GM12878 (cell line): ENCODE measurements around the gene AKAP12. TPM values are rescaled to one million over a fixed set of nuclear protein-coding genes. Genes with fewer than 3 reads are reported as not detected.

Experiments used
- ATAC-seq: fragments of 200-7000 bp; cut with Tn5 transposase; 3 replicates; pipeline ENCODE4 v1.9.1; 2020; ENCODE audit warnings: mild to moderate bottlenecking, moderate library complexity
- BruUV-seq: library from RNA; stranded (reverse); fragments of 400-500 nt; replicated peaks from 2 replicates; lab custom pipeline; 2021; lab: Mats Ljungman, UMichigan
- CTCF ChIA-PET: fragments of 300-600 bp; sonication (Branson Sonifier 250); formaldehyde crosslinking; extraction: SDS; loops from one replicate; lab custom pipeline; 2021; ENCODE audit warnings: inconsistent platforms; lab: Yijun Ruan, JAX
- POLR2A ChIA-PET: fragments of 350-600 bp; formaldehyde crosslinking; extraction: SDS; loops from one replicate; lab custom pipeline; 2021; ENCODE audit warnings: inconsistent platforms; lab: Charles Lee
- RAD21 ChIA-PET: fragments of 300-600 bp; sonication (Branson Sonifier 250); formaldehyde crosslinking; loops from one replicate; lab custom pipeline; 2023; ENCODE audit warnings: antibody characterized with exemption; ENCODE audit not compliant: unreplicated experiment; lab: Charles Lee
- SMC1A ChIA-PET: fragments of 300-600 bp; sonication (Branson Sonifier 250); formaldehyde crosslinking; loops from one replicate; lab custom pipeline; 2023; ENCODE audit not compliant: unreplicated experiment, uncharacterized antibody; lab: Charles Lee
- DNase-seq: peaks from one replicate; pipeline ENCODE4 v3.0.0-alpha.2; 2011; ENCODE audit warnings: low read depth, low spot score
- FAIRE-seq: peaks from 3 replicates; lab custom pipeline; 2011; peaks lifted over from hg19 to GRCh38; lab: Jason Lieb, UNC
- H2AFZ ChIP-seq: 2 replicates; pipeline ENCODE4 v1.6.0; 2011; ENCODE audit warnings: low read depth, low read length, control low read depth; ENCODE audit not compliant: control insufficient read depth
- H3K27ac ChIP-seq: 2 replicates; pipeline ENCODE4 v1.5.1; 2011; ENCODE audit warnings: control low read depth; ENCODE audit not compliant: control insufficient read depth, insufficient read depth
- H3K27me3 ChIP-seq, 2 experiments: replicated peaks in 1 of 2; 2 replicates each; pipeline versions ENCODE4 v1.6.0 to v1.6.1; 2011; ENCODE audit warnings: low read length in 1 of 2; ENCODE audit not compliant: control insufficient read depth in 2 of 2, insufficient read depth in 2 of 2
- H3K36me3 ChIP-seq, 2 experiments: 2 replicates each; pipeline ENCODE4 v1.5.1; 2011; ENCODE audit warnings: low read length in 1 of 2; ENCODE audit not compliant: control insufficient read depth in 2 of 2, insufficient read depth in 2 of 2
- H3K4me1 ChIP-seq: 2 replicates; pipeline ENCODE4 v1.6.1; 2011; ENCODE audit warnings: mild to moderate bottlenecking, low read length, moderate library complexity, mixed read lengths; ENCODE audit not compliant: control insufficient read depth, insufficient read depth
- H3K4me2 ChIP-seq: 2 replicates; pipeline ENCODE4 v1.6.0; 2011; ENCODE audit warnings: control low read depth; ENCODE audit not compliant: control insufficient read depth, insufficient read depth
- H3K4me3 ChIP-seq: fragments of 200-600 bp; sonication (generic); 2 replicates; pipeline ENCODE4 v1.5.1; 2016
- H3K79me2 ChIP-seq: 2 replicates; pipeline ENCODE4 v1.6.0; 2011; ENCODE audit warnings: low read length; ENCODE audit not compliant: control insufficient read depth, insufficient read depth
- H3K9ac ChIP-seq: 2 replicates; pipeline ENCODE4 v1.8.0; 2011; ENCODE audit warnings: low read length, control low read depth, mixed read lengths; ENCODE audit not compliant: control insufficient read depth, insufficient read depth
- H3K9me3 ChIP-seq: replicated peaks from 3 replicates; pipeline ENCODE4 v1.5.1; 2011; ENCODE audit warnings: mild to moderate bottlenecking, low read length; ENCODE audit not compliant: control insufficient read depth, insufficient read depth
- H4K20me1 ChIP-seq: 2 replicates; pipeline ENCODE4 v1.6.0; 2011; ENCODE audit not compliant: control insufficient read depth, insufficient read depth
- BACH1 ChIP-seq: fragments of 450-650 bp; IDR thresholded peaks from 2 replicates; pipeline ENCODE4 v1.6.1; 2017; ENCODE audit warnings: mild to moderate bottlenecking, borderline replicate concordance
- CHD4 ChIP-seq: fragments of 200-600 bp; sonication (generic); IDR thresholded peaks from 2 replicates; pipeline ENCODE4 v1.6.1; 2016; ENCODE audit warnings: mild to moderate bottlenecking
- NFYB ChIP-seq: IDR thresholded peaks from 2 replicates; pipeline ENCODE4 v1.6.1; 2011; ENCODE audit warnings: low read depth, mild to moderate bottlenecking, low read length, improper control_type of control experiment, moderate library complexity; ENCODE audit not compliant: insufficient read depth
- PML ChIP-seq: IDR thresholded peaks from 2 replicates; pipeline ENCODE4 v1.6.1; 2012; ENCODE audit warnings: low read length, inconsistent platforms
- ZNF207 ChIP-seq: fragments of 450-650 bp; IDR thresholded peaks from 2 replicates; pipeline ENCODE4 v1.6.1; 2014; ENCODE audit warnings: antibody characterized with exemption, mild to moderate bottlenecking, borderline replicate concordance
- WGBS: methylation state at CpG from one replicate; pipeline ENCODE4 v1.1.6; 2016; ENCODE audit warnings: low lambda C conversion rate; ENCODE audit not compliant: insufficient replicate concordance, insufficient coverage; ENCODE audit errors: missing lambda C conversion rate; 5-methylcytosine and 5-hydroxymethylcytosine counted together
- in situ Hi-C: fragments of 300-500 bp; cut with MboI; formaldehyde crosslinking; loops from 9 replicates; pipeline ENCODE4 v1.14.3; 2018; ENCODE audit warnings: mixed read lengths
- intact Hi-C: fragments of 100-400 bp; cut with micrococcal nuclease; formaldehyde crosslinking; loops from one replicate; pipeline ENCODE4 v1.14.2; 2022; ENCODE audit not compliant: unreplicated experiment
- polyA plus RNA-seq, 11 experiments: library from polyadenylated mRNA; depleted of rRNA in 4 of 11; unstranded in 6 of 11; stranded (reverse) in 5 of 11; fragments of >200 nt; fragmentation: Nextera tagmentation in 4 of 11; fragmentation: Illumina TruSeq in 1 of 11; extraction: Ambion mirVana in 4 of 11; extraction: Trizol in 1 of 11; gene quantifications; 1 replicate in 1 of 11; 2 replicates in 10 of 11; pipeline versions ENCODE4 v1.2.1 to v1.2.3, GENCODE V29; 2011 to 2016; ENCODE audit warnings: inconsistent platforms in 2 of 11, missing spikeins in 2 of 11, low read depth in 1 of 11
- total RNA-seq, 4 experiments: library from RNA; depleted of rRNA in 3 of 4; stranded (reverse); fragments of >200 nt in 3 of 4; fragmentation: Illumina TruSeq in 1 of 4; extraction: Trizol in 1 of 4; gene quantifications; 2 replicates each; pipeline versions ENCODE4 v1.2.1 to v1.2.3, GENCODE V29; 2013 to 2021
- TF ChIP-seq, protein P1 (sequence below): fragments of 450-650 bp; conservative IDR thresholded peaks from 2 replicates; pipeline ENCODE4 v1.6.1; 2017; ENCODE audit warnings: mild to moderate bottlenecking, moderate library complexity

AKAP12 gene
- total and polyA plus RNA-seq, 10 of the 15 experiments (the other 5 are each of a cell fraction or from before 2014, with no cell fraction given) = under 0.01 to 0.72 (median 0.06) TPM; not detected in 4

DNA sequence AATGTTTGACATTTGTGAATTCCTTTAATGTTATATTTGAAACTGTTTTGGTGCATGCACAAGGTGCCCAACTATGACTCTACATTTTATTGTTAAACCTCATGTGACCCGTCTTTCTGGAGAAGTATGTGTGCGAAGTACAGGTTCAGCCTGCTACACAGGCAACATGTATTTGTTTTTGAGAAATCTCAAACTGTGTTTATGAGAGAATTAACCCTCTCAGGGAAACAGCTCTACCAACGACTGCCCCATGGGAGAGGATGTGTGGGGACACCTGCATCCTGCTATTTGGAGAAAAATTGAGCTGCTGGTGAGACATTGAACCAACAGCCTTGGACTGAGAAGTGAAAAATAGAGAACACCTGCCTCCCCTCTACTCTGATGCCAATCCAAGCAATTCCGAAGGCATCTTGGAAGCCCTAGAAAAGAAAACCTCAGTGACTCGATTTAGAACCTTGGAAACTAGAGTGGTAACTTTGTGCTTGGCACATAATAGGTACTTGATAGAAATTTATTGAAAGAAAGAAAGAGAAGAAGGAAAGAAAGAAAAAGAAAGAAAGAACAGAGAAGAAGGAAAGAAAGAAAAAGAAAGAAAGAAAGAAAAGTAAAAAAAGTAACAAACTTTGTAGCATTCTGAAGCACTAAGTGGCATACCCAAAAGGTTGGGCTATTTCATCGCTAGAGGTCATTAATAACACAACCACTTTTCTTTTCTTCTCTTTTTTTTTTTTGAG lies 2.9 kb upstream of the AKAP12 start:
- Histone ChIP-seq H3K9me3 (no peaks in the 10 kb centered on the region), H3K9ac (no peak overlapping the region), H2AFZ (no peak overlapping the region), H4K20me1 (no peaks in the 10 kb centered on the region), H3K4me1 (no peaks in the 10 kb centered on the region), H3K4me2 (no peak overlapping the region), H3K4me3 (no peak overlapping the region), H3K79me2 (no peaks in the 10 kb centered on the region), H3K27me3 (peaks cover 11 to 15% of the 10 kb centered on the region in 2 experiments), H3K36me3 (no peaks in the 10 kb centered on the region), H3K27ac (no peak overlapping the region)
- BruUV-seq = no TSS peak
- ATAC-seq (no peak), FAIRE-seq (no peak), DNase-seq (no peak)
- ChIA-PET POLR2A (no interaction called here), CTCF (interaction anchor here (1.0 kb wide), 1 partner anchor 87 kb away, joined by 3 read pairs; no protein-coding TSS in a partner anchor), SMC1A (no interaction called here), RAD21 (no interaction called here)
- intact Hi-C loops = no loop called here
- in situ Hi-C loops = no loop called here
- 0% methylated on average over 6 of the region's 6 CpGs for WGBS
- TF ChIP-seq CHD4 (no peak), BACH1 (no peak), PML (no peak), NFYB (no peak), ZNF207 (no peak)
- TF ChIP-seq, protein P1, sequence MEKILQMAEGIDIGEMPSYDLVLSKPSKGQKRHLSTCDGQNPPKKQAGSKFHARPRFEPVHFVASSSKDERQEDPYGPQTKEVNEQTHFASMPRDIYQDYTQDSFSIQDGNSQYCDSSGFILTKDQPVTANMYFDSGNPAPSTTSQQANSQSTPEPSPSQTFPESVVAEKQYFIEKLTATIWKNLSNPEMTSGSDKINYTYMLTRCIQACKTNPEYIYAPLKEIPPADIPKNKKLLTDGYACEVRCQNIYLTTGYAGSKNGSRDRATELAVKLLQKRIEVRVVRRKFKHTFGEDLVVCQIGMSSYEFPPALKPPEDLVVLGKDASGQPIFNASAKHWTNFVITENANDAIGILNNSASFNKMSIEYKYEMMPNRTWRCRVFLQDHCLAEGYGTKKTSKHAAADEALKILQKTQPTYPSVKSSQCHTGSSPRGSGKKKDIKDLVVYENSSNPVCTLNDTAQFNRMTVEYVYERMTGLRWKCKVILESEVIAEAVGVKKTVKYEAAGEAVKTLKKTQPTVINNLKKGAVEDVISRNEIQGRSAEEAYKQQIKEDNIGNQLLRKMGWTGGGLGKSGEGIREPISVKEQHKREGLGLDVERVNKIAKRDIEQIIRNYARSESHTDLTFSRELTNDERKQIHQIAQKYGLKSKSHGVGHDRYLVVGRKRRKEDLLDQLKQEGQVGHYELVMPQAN = no peak
